PFSK-1 (cell line): ENCODE data around the gene MT1E.

ENCODE experiments used
- FOXP2 ChIP-seq: optimal IDR thresholded peaks from 2 replicates; pipeline ENCODE3; 2011; ENCODE audit warnings: borderline replicate concordance, control low read depth, inconsistent platforms; ENCODE audit not compliant: insufficient read depth; ENCODE audit errors: extremely low read length, extremely low read depth
- POLR2AphosphoS5 ChIP-seq: IDR thresholded peaks from 2 replicates; pipeline ENCODE4 v1.6.1; 2012; ENCODE audit warnings: low read depth, mild to moderate bottlenecking, control low read depth, low read length, moderate library complexity
- REST ChIP-seq, 2 experiments: IDR thresholded peaks; 2 replicates each; pipeline versions ENCODE4 v1.6.1 to v1.8.0; 2011 to 2012; ENCODE audit warnings: low read depth in 2 of 2, low read length in 2 of 2, control low read depth in 1 of 2, inconsistent platforms in 1 of 2, mild to moderate bottlenecking in 1 of 2, moderate library complexity in 1 of 2; ENCODE audit not compliant: insufficient read depth in 1 of 2
- SIN3A ChIP-seq: IDR thresholded peaks from 2 replicates; pipeline ENCODE4 v1.6.1; 2012; ENCODE audit warnings: mild to moderate bottlenecking, low read length, moderate library complexity, borderline replicate concordance; ENCODE audit not compliant: insufficient read depth
- TAF1 ChIP-seq: IDR thresholded peaks from 2 replicates; pipeline ENCODE4 v1.6.1; 2012; ENCODE audit warnings: low read length, control low read depth, borderline replicate concordance; ENCODE audit not compliant: insufficient read depth

Gene MT1E

GRCh38 chr16:56629531-56629930 is 4.0 kb downstream of the MT1E start:
- no peak for TF ChIP-seq FOXP2
- TF ChIP-seq SIN3A, result no peak
- no peak for TF ChIP-seq POLR2AphosphoS5
- TF ChIP-seq REST (IDR thresholded peaks at IDR 0.05; ENCODE audit: insufficient read depth in 1 of 2, low read depth in 2 of 2, low read length in 2 of 2), result no peak
- TF ChIP-seq TAF1, result no peak

GRCh38 chr16:56630134-56630533 is 4.6 kb downstream of the MT1E start:
- TF ChIP-seq REST (IDR thresholded peaks at IDR 0.05; ENCODE audit: insufficient read depth in 1 of 2, low read depth in 2 of 2, low read length in 2 of 2) (no peak), POLR2AphosphoS5 (no peak), SIN3A (no peak), TAF1 (no peak), FOXP2 (no peak)

- TF ChIP-seq SIN3A, result no peak
- TF ChIP-seq FOXP2, result no peak
- no peak for TF ChIP-seq REST (IDR thresholded peaks at IDR 0.05; ENCODE audit: insufficient read depth in 1 of 2, low read depth in 2 of 2, low read length in 2 of 2)
Observed at GRCh38 chr16:56631197-56631596, 5.6 kb downstream of the MT1E start.

GRCh38 chr16:56631832-56632155 is 6.2 kb downstream of the MT1E start:
- TF ChIP-seq REST (IDR thresholded peaks at IDR 0.05; ENCODE audit: insufficient read depth in 1 of 2, low read depth in 2 of 2, low read length in 2 of 2) (no peak), TAF1 (no peak), FOXP2 (no peak), SIN3A (no peak), POLR2AphosphoS5 (no peak)

GRCh38 chr16:56632156-56632847 is 6.7 kb downstream of the MT1E start, which contains the start of gene MT1M:
Gene MT1M, plus strand, starts transcription at chr16:56632659. Its CDS starts 73 bp downstream, at chr16:56632732.
- TF ChIP-seq POLR2AphosphoS5, result no peak
